Measurements from ENCODE around the gene EPHA8. TPM values are rescaled to one million over a fixed set of nuclear protein-coding genes. Genes with fewer than 3 reads are reported as not detected.

Gene EPHA8
- polyA plus RNA-seq, 1 of the 3 experiments (the other 2 are of a cell fraction): 0.02 TPM

DNA sequence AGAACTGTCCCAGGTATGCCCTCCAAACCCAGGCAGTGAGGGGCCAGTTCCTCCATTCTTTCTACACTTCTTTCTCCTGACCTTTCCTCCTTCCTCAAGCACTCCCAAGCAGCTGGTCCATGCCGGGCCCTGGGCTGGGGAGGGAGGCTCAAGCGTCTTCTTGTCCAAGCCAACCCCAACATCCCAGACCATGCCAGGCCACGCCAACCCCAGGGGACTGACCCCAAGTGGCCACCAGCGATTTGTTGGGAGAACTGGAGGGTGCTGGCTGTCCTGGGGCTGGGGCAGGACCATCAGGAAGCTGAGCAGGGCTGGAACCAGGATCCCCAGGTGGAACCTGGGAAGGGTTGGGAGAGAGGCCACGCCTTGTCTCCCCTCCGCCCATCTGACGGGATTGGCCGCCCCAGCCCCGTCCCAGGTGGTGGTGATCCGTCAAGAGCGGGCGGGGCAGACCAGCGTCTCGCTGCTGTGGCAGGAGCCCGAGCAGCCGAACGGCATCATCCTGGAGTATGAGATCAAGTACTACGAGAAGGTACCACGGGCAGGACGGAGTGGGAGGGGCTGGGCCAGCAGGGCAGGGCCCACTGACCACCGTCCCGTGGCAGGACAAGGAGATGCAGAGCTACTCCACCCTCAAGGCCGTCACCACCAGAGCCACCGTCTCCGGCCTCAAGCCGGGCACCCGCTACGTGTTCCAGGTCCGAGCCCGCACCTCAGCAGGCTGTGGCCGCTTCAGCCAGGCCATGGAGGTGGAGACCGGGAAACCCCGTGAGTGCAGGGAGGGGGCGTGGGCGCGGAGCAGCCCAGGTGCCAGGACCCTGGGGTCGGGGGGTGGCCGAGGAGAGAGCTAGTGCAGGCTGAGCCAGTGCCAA, 29.9 kb downstream of the EPHA8 start:
- Histone ChIP-seq H3K4me2 (no peak overlapping the region), H3K27me3 (ENCODE audit: insufficient read depth) (0 out of 2 replicates have a peak, but pooled peaks cover 3% of the 10 kb centered on the region), H3K9ac (no peak overlapping the region), H3F3A (replicated peaks; ENCODE audit: insufficient read depth) (no peaks in the 10 kb centered on the region), H4K20me1 (ENCODE audit: insufficient read depth) (no peaks in the 10 kb centered on the region), H3K4me3 (ENCODE audit: low read depth in 2 of 2, low read length in 1 of 2) (no peak overlapping the region), H3K9me2 (no peaks in the 10 kb centered on the region), H3K27ac (ENCODE audit: low read depth in 2 of 2, low read length in 1 of 2) (no peak overlapping the region), H3K4me1 (ENCODE audit: control insufficient read depth in 1 of 2, insufficient read depth in 2 of 2, low read depth in 1 of 2, low read length in 1 of 2) (peaks cover 0 to 6% of the 10 kb centered on the region in 2 experiments; a peak in 1 of 4 replicates), H3K9me3 (no peaks in the 10 kb centered on the region), H3K79me2 (ENCODE audit: insufficient read depth) (no peaks in the 10 kb centered on the region), H3K36me3 (replicated peaks in 1 of 2; ENCODE audit: control insufficient read depth in 1 of 2, insufficient read depth in 2 of 2, low read length in 1 of 2) (no peaks in the 10 kb centered on the region), H2AFZ (ENCODE audit: low read depth) (no peak overlapping the region)
- ChIA-PET POLR2A (no interaction called here), CTCF (interaction anchor here (0.7 to 1.0 kb wide), 2 partner anchors 9 to 10 kb away, joined by 3 read pairs; no protein-coding TSS in a partner anchor)
- WGBS (ENCODE audit: low lambda C conversion rate): 68% methylated on average over 16 of the region's 38 CpGs
- DNase-seq: no peak
- no peak for TF ChIP-seq POLR2AphosphoS5 (IDR thresholded peaks at IDR 0.05; ENCODE audit: low read depth, low read length)
- TF ChIP-seq GATA2 (CRISPR knock-in tag; IDR thresholded peaks at IDR 0.05): no peak
- no peak for TF ChIP-seq YY1 (IDR thresholded peaks at IDR 0.05; ENCODE audit: low read depth)
- no peak for TF ChIP-seq NFIC (IDR thresholded peaks at IDR 0.05; ENCODE audit: borderline replicate concordance)
- TF ChIP-seq JUND (IDR thresholded peaks at IDR 0.05): no peak
- TF ChIP-seq, protein P1, sequence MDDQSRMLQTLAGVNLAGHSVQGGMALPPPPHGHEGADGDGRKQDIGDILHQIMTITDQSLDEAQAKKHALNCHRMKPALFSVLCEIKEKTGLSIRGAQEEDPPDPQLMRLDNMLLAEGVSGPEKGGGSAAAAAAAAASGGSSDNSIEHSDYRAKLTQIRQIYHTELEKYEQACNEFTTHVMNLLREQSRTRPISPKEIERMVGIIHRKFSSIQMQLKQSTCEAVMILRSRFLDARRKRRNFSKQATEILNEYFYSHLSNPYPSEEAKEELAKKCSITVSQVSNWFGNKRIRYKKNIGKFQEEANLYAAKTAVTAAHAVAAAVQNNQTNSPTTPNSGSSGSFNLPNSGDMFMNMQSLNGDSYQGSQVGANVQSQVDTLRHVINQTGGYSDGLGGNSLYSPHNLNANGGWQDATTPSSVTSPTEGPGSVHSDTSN (IDR thresholded peaks at IDR 0.05): no peak
- no peak for TF ChIP-seq RCOR1 (IDR thresholded peaks at IDR 0.05; ENCODE audit: low read length)
- TF ChIP-seq, protein P2, sequence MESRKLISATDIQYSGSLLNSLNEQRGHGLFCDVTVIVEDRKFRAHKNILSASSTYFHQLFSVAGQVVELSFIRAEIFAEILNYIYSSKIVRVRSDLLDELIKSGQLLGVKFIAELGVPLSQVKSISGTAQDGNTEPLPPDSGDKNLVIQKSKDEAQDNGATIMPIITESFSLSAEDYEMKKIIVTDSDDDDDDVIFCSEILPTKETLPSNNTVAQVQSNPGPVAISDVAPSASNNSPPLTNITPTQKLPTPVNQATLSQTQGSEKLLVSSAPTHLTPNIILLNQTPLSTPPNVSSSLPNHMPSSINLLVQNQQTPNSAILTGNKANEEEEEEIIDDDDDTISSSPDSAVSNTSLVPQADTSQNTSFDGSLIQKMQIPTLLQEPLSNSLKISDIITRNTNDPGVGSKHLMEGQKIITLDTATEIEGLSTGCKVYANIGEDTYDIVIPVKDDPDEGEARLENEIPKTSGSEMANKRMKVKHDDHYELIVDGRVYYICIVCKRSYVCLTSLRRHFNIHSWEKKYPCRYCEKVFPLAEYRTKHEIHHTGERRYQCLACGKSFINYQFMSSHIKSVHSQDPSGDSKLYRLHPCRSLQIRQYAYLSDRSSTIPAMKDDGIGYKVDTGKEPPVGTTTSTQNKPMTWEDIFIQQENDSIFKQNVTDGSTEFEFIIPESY (IDR thresholded peaks at IDR 0.05; ENCODE audit: borderline replicate concordance, low read depth): no peak
- TF ChIP-seq EP300 (IDR thresholded peaks at IDR 0.05; ENCODE audit: borderline replicate concordance in 1 of 2, low read depth in 1 of 2, low read length in 1 of 2): no peak
- TF ChIP-seq TCF12 (IDR thresholded peaks at IDR 0.05): no peak
- TF ChIP-seq RFX5 (IDR thresholded peaks at IDR 0.05; ENCODE audit: low read length): no peak
- TF ChIP-seq EZH2phosphoT487 (IDR thresholded peaks at IDR 0.05; ENCODE audit: borderline replicate concordance, low read depth): no peak

DNA sequence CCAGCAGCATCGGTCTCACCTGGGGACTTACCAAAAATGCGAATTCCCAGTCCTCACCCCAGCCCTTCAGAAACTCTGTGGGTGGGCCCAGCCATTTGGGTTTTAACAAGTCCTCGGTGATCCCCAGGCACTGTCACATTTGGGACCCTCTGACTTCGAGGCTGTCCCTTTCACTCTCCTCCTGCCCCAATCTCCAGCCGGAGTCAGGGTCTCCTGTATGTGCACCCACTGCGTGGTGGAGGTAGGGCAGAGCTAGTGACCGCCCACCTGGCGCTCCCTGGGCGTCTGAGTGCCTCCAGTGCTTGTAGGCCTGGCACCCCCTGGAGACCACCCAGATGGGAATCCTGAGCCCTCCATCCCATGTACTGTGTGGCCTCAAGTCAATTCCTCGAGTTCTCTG, 31.1 kb downstream of the EPHA8 start:
- POLR2A ChIA-PET: no interaction called here
- H3K27me3 ChIP-seq (ENCODE audit: insufficient read depth): peaks cover 3% of the 10 kb centered on the region; the same call in 1 of the 2 replicates
- TF ChIP-seq NRF1 (IDR thresholded peaks at IDR 0.05; ENCODE audit: low read depth, low read length) (no peak), RCOR1 (IDR thresholded peaks at IDR 0.05; ENCODE audit: low read length) (no peak), YY1 (IDR thresholded peaks at IDR 0.05; ENCODE audit: low read depth) (no peak), MEF2A (IDR thresholded peaks at IDR 0.05; ENCODE audit: borderline replicate concordance, low read depth) (no peak), ELF1 (IDR thresholded peaks at IDR 0.05) (no peak), EP300 (IDR thresholded peaks at IDR 0.05; ENCODE audit: borderline replicate concordance in 1 of 2, low read depth in 1 of 2, low read length in 1 of 2) (no peak), FOXJ3 (CRISPR knock-in tag; IDR thresholded peaks at IDR 0.05) (no peak), GABPA (IDR thresholded peaks at IDR 0.05; ENCODE audit: low read depth) (no peak), RAD21 (IDR thresholded peaks at IDR 0.05; ENCODE audit: low read length) (no peak)
- TF ChIP-seq, protein P3, sequence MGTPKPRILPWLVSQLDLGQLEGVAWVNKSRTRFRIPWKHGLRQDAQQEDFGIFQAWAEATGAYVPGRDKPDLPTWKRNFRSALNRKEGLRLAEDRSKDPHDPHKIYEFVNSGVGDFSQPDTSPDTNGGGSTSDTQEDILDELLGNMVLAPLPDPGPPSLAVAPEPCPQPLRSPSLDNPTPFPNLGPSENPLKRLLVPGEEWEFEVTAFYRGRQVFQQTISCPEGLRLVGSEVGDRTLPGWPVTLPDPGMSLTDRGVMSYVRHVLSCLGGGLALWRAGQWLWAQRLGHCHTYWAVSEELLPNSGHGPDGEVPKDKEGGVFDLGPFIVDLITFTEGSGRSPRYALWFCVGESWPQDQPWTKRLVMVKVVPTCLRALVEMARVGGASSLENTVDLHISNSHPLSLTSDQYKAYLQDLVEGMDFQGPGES (IDR thresholded peaks at IDR 0.05; ENCODE audit: low read depth, low read length): no peak
- TF ChIP-seq, protein P1 (IDR thresholded peaks at IDR 0.05): no peak
- TF ChIP-seq, protein P4, sequence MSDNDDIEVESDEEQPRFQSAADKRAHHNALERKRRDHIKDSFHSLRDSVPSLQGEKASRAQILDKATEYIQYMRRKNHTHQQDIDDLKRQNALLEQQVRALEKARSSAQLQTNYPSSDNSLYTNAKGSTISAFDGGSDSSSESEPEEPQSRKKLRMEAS (IDR thresholded peaks at IDR 0.05; ENCODE audit: low read depth): no peak
- TF ChIP-seq, protein P5, sequence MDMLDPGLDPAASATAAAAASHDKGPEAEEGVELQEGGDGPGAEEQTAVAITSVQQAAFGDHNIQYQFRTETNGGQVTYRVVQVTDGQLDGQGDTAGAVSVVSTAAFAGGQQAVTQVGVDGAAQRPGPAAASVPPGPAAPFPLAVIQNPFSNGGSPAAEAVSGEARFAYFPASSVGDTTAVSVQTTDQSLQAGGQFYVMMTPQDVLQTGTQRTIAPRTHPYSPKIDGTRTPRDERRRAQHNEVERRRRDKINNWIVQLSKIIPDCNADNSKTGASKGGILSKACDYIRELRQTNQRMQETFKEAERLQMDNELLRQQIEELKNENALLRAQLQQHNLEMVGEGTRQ (IDR thresholded peaks at IDR 0.05; ENCODE audit: borderline replicate concordance, low read depth, low read length): no peak

More for the DNA sequence above, 31.1 kb downstream of the EPHA8 start:
- Histone ChIP-seq H3K36me3 (replicated peaks in 1 of 2; ENCODE audit: control insufficient read depth in 1 of 2, insufficient read depth in 2 of 2, low read length in 1 of 2) (no peaks in the 10 kb centered on the region), H2AFZ (ENCODE audit: low read depth) (no peak overlapping the region), H3K4me2 (no peak overlapping the region), H3K9ac (no peak overlapping the region), H3K4me1 (ENCODE audit: control insufficient read depth in 1 of 2, insufficient read depth in 2 of 2, low read depth in 1 of 2, low read length in 1 of 2) (peaks cover 0 to 6% of the 10 kb centered on the region in 2 experiments; a peak in 1 of 4 replicates), H3K9me3 (no peaks in the 10 kb centered on the region), H4K20me1 (ENCODE audit: insufficient read depth) (no peaks in the 10 kb centered on the region), H3F3A (replicated peaks; ENCODE audit: insufficient read depth) (no peaks in the 10 kb centered on the region), H3K9me2 (no peaks in the 10 kb centered on the region), H3K4me3 (ENCODE audit: low read depth in 2 of 2, low read length in 1 of 2) (no peak overlapping the region), H3K79me2 (ENCODE audit: insufficient read depth) (no peaks in the 10 kb centered on the region), H3K27ac (ENCODE audit: low read depth in 2 of 2, low read length in 1 of 2) (no peak overlapping the region)
- CTCF ChIA-PET: interaction anchor here (1.0 kb wide), 1 partner anchor 10 kb away, joined by 3 read pairs; no protein-coding TSS in a partner anchor
- WGBS (ENCODE audit: low lambda C conversion rate): 68% methylated on average over 5 of the region's 10 CpGs
- DNase-seq: no peak

Measured in SK-N-SH (cell line).